Bronchial epithelial cell (primary cell): ENCODE data around the gene CCDC9B. TPM values are rescaled to one million over a fixed set of nuclear protein-coding genes. Genes with fewer than 3 reads are reported as not detected.
A peak's percentile ranks its signal among the peaks of the same experiment; 100 is the strongest.

ENCODE experiments used
- DNase-seq: peaks from one replicate; pipeline ENCODE4 v3.0.0-alpha.2; 2010; ENCODE audit warnings: low read depth
- FAIRE-seq: peaks from 2 replicates; lab custom pipeline; 2011; peaks lifted over from hg19 to GRCh38; lab: Jason Lieb, UNC
- H3K27me3 ChIP-seq: 2 replicates; pipeline ENCODE4 v1.5.1; 2011; ENCODE audit warnings: low read length; ENCODE audit not compliant: control insufficient read depth, insufficient read depth
- H3K36me3 ChIP-seq: 2 replicates; pipeline ENCODE4 v1.5.1; 2011; ENCODE audit warnings: low read length; ENCODE audit not compliant: control insufficient read depth, insufficient read depth
- H3K4me3 ChIP-seq: 2 replicates; pipeline ENCODE4 v1.5.1; 2011; ENCODE audit warnings: mild to moderate bottlenecking, low read depth, low read length, control low read depth
- total RNA-seq: library from RNA; depleted of rRNA; stranded (reverse); fragments of >200 nt; gene quantifications from 2 replicates; pipeline ENCODE4 v1.2.1, GENCODE V29; 2014
- TF ChIP-seq, protein P1 (sequence below): IDR thresholded peaks from 2 replicates; pipeline ENCODE4 v1.5.1; 2011; ENCODE audit warnings: mild to moderate bottlenecking, moderate library complexity, low read length, control low read depth, inconsistent platforms; ENCODE audit not compliant: insufficient read depth, severe bottlenecking

Gene CCDC9B
- total RNA-seq, 1 donor from 2014 or later = 12.1 TPM

DNA sequence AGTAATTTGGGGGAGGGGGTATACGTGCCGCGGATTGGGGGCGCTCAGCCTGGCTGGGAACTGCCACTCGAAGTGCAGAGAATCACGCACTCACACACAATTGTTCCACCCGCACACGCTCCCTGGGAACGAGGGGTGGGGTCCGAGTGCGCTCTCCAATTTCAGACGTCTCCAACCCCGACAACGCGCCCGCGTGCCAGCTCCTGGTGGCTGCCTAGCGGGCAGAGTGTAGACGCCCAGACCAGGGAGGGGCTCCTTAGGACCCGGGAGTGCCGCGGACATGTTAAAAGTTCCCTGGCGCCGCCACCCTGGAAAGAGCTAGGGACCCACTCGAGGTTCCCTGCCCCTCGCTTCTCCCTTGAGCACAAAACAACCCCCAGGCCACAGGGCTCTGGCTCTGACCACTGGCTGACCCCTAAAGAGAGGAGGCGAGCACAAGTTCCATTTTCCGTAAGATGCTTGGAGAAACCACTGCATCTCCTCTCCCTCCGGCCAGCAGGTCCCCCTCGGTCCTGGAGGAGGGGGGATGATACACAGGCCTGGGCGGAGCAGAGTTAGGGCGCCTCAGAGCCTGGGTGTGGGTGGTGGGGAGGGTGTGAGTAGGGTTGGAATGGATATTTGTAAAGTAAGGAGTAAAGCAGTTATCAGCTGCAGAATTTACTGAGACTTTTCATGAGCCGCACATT lies 57.0 kb downstream of the CCDC9B start:
- Histone ChIP-seq H3K36me3 (no peaks in the 10 kb centered on the region), H3K27me3 (peaks cover 25% of the 10 kb centered on the region), H3K4me3 (no peak overlapping the region)
- no peak for DNase-seq
- no peak for FAIRE-seq
- TF ChIP-seq, protein P1, sequence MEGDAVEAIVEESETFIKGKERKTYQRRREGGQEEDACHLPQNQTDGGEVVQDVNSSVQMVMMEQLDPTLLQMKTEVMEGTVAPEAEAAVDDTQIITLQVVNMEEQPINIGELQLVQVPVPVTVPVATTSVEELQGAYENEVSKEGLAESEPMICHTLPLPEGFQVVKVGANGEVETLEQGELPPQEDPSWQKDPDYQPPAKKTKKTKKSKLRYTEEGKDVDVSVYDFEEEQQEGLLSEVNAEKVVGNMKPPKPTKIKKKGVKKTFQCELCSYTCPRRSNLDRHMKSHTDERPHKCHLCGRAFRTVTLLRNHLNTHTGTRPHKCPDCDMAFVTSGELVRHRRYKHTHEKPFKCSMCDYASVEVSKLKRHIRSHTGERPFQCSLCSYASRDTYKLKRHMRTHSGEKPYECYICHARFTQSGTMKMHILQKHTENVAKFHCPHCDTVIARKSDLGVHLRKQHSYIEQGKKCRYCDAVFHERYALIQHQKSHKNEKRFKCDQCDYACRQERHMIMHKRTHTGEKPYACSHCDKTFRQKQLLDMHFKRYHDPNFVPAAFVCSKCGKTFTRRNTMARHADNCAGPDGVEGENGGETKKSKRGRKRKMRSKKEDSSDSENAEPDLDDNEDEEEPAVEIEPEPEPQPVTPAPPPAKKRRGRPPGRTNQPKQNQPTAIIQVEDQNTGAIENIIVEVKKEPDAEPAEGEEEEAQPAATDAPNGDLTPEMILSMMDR = no peak

DNA sequence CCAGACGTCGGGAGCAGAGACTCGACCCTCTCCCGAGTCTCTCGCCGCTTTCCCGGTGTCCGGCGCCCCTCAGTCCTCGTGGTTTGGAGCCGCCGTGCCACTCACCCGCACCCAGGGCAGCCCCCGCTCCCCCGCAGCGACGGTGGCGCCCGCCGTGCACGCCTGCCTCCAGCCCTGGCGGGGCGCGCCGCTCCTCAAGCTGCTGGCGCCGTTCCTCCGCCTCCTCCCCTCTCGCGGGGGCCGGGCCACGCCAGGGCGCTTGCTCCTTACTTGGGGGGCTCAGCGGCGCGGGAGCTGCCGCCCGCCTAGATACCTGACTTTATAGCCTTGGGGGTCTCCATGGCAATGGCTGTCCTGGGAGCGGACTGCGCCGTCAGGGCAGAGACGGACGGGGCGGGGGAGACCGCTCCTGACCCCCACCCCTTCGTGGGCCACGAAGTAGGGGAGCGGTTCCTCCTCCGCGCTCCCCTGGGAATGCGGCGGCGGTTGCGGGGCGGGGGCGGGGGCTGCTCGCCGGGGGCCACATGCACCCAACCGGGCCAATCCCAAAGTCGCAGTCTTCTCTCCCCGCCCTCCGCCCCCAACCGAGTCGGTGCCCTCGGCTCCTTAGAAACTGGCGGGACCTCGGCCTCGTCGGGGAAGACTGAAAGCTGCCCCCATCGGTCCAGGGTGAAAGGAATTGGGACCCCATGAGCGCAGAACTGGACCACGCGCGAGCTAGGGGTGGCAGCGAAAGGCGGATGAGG lies 57.7 kb downstream of the CCDC9B start, which contains the start of gene ANKRD63:
Gene ANKRD63, minus strand, starts transcription at position 196 of the 746 bp plus-strand sequence. CDS start 478 bp downstream, outside the sequence.
- TF ChIP-seq, protein P1 = no peak
- DNase-seq = no peak
- no peak for FAIRE-seq
- H3K27me3 ChIP-seq = peaks cover 25% of the 10 kb centered on the region
- H3K4me3 ChIP-seq = peak within 1 kb of the TSS; percentile 32
- no peaks in the 10 kb centered on the region for H3K36me3 ChIP-seq

DNA sequence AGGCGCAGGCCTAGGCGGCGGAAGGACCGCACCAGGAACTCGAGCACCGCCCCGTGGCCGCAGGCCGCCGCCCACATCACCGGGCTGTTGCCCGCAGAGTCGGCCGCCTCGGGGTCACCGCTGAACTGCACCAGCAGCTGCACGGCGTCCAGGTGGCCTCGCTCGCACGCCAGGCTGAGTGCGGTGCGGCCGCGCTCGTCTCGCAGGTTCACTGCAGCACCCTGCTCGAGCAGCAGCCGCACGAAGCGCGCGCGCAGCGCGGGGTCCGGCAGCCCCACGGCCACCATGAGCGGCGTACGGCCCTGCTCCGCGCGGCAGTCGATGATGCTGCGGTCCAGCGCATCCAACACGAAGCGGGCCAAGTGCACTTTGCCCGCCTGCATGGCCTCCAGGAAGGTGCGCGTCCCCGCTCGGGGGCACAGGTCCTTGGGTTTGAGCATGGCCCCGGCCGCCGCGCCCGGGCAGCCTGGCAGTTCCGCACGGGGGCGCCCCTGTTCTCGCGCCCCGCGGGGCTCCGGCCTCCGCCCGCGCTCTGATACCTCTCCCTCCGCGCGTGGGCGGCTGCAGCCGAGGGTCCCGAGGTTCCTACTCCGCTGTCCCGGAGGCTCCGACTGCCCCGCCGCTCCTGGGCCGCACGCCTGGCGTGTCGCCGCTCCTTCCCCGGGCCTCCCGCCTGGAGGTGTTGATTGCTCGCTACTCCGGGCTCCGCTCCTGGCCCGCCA lies 58.4 kb downstream of the CCDC9B start:
- peak overlapping the region; percentile 32 for H3K4me3 ChIP-seq
- peaks cover 3% of the 10 kb centered on the region for H3K36me3 ChIP-seq
- H3K27me3 ChIP-seq = peaks cover 25% of the 10 kb centered on the region
- no peak for DNase-seq
- FAIRE-seq = no peak
- TF ChIP-seq, protein P1 = peak; percentile 43

DNA sequence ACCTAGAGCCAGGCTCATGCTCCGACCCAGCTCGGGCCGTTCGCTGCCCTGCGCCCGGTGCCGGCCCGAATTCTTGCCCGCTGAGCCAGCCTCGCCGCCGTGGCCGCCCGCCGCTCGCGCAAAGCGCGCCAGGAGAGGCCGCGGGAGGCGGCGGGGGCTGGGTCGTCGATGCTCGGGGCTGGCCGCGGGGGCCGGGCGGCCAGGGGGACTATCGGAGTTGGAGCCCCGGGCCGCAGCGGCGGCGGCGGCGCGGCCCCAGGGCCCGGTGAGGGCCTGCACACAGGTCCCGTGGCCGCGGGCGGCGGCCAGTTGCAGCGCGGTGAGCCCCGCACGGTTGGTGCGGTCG lies 59.0 kb downstream of the CCDC9B start:
- Histone ChIP-seq H3K4me3 (peak overlapping the region; percentile 32), H3K27me3 (peaks cover 25% of the 10 kb centered on the region), H3K36me3 (peaks cover 6% of the 10 kb centered on the region)
- no peak for FAIRE-seq
- TF ChIP-seq, protein P1 = no peak
- no peak for DNase-seq

Other genes with a start within 250 kb of the CCDC9B start
- gene BMF, start 232.1 kb downstream of the CCDC9B start, total RNA-seq = 1.4 and 1.6 TPM in 2 replicates
- gene BUB1B, start 179.9 kb downstream of the CCDC9B start, total RNA-seq = 0.79 and 0.90 TPM in 2 replicates
- 11.6 and 11.8 TPM in 2 replicates for gene PAK6, start 101.9 kb downstream of the CCDC9B start, total RNA-seq
- not detected in 2 replicates for gene ANKRD63, start 57.9 kb downstream of the CCDC9B start, total RNA-seq
- gene PLCB2, start 33.0 kb downstream of the CCDC9B start, total RNA-seq = not detected in 2 replicates
- 6.3 and 6.8 TPM in 2 replicates for gene INAFM2, start 17.2 kb downstream of the CCDC9B start, total RNA-seq
- not detected in 2 replicates for gene PHGR1, start 10.1 kb upstream of the CCDC9B start, total RNA-seq
- under 0.01 TPM in 1 of 2 replicates, not detected in the other for gene DISP2, start 17.3 kb upstream of the CCDC9B start, total RNA-seq
- gene KNSTRN, start 41.8 kb upstream of the CCDC9B start, total RNA-seq = 35.6 and 56.9 TPM in 2 replicates
- gene IVD, start 64.9 kb upstream of the CCDC9B start, total RNA-seq = 12.4 and 19.6 TPM in 2 replicates
- gene BAHD1, start 100.0 kb upstream of the CCDC9B start, total RNA-seq = 4.2 and 6.3 TPM in 2 replicates
- gene CHST14, start 130.0 kb upstream of the CCDC9B start, total RNA-seq = 1.0 and 1.1 TPM in 2 replicates
- gene CCDC32, start 224.1 kb upstream of the CCDC9B start, total RNA-seq = 9.3 and 16.3 TPM in 2 replicates
- gene RPUSD2, start 228.4 kb upstream of the CCDC9B start, total RNA-seq = 14.7 and 18.4 TPM in 2 replicates